A549 (cell line): Measurements from ENCODE around the gene PBX1. TPM values are rescaled to one million over a fixed set of nuclear protein-coding genes. Genes with fewer than 3 reads are reported as not detected.

ENCODE experiments used
- ATAC-seq, 2 experiments: fragments of 200-7000 bp in 1 of 2; fragments of >200 bp in 1 of 2; cut with Nextera tagmentation in 1 of 2; cut with Tn5 transposase in 1 of 2; 3 replicates each; pipeline versions ENCODE4 v1.8.0 to v1.9.1; 2018 to 2020; ENCODE audit warnings: mild to moderate bottlenecking in 1 of 2, moderate library complexity in 1 of 2
- CTCF ChIA-PET: fragments of 300-600 bp; sonication (Branson Sonifier 250); formaldehyde crosslinking; extraction: SDS; loops from one replicate; lab custom pipeline; 2021; ENCODE audit warnings: antibody characterized with exemption, inconsistent platforms; lab: Yijun Ruan, JAX
- POLR2A ChIA-PET: fragments of 350-600 bp; formaldehyde crosslinking; extraction: SDS; loops from one replicate; lab custom pipeline; 2021; ENCODE audit warnings: antibody characterized with exemption, inconsistent platforms; lab: Yijun Ruan, JAX
- DNase-seq, 2 experiments: peaks; one replicate each; pipeline versions ENCODE4 v3.0.0 to v3.0.0-alpha.2; 2011 to 2016; ENCODE audit warnings: low read depth in 1 of 2, low spot score in 1 of 2
- FAIRE-seq: peaks from 2 replicates; lab custom pipeline; 2011; peaks lifted over from hg19 to GRCh38; lab: Jason Lieb, UNC
- H3K27ac ChIP-seq, 2 experiments: fragments of >200 bp; sonication (Bioruptor Twin); formaldehyde crosslinking; 3 replicates each; pipeline ENCODE4 v1.5.1; 2016 to 2017
- H3K4me1 ChIP-seq: fragments of >200 bp; sonication (Bioruptor Twin); formaldehyde crosslinking; 3 replicates; pipeline ENCODE4 v1.6.1; 2016
- H3K4me2 ChIP-seq: fragments of >200 bp; sonication (Bioruptor Twin); formaldehyde crosslinking; 3 replicates; pipeline ENCODE4 v1.6.1; 2016
- H3K4me3 ChIP-seq: fragments of >200 bp; sonication (Bioruptor Twin); formaldehyde crosslinking; 3 replicates; pipeline ENCODE4 v1.5.1; 2016
- H3K9me3 ChIP-seq: fragments of >200 bp; sonication (Bioruptor Twin); formaldehyde crosslinking; 3 replicates; pipeline ENCODE4 v1.6.1; 2016
- ATOH8 ChIP-seq: fragments of 250-450 bp; sonication (Bioruptor Pico); IDR thresholded peaks from 2 replicates; pipeline ENCODE4 v1.5.0; 2020; ENCODE audit warnings: low read depth, mild to moderate bottlenecking, moderate library complexity
- CBX2 ChIP-seq: fragments of 200-600 bp; sonication (generic); IDR thresholded peaks from 2 replicates; pipeline ENCODE4 v1.6.1; 2016; ENCODE audit warnings: low read depth, mild to moderate bottlenecking, borderline replicate concordance
- CBX8 ChIP-seq: fragments of 200-600 bp; sonication (generic); IDR thresholded peaks from 2 replicates; pipeline ENCODE4 v1.6.1; 2016
- CEBPB ChIP-seq, 2 experiments: fragments of >200 bp in 1 of 2; sonication (Bioruptor Twin) in 1 of 2; formaldehyde crosslinking in 1 of 2; IDR thresholded peaks; 2 replicates each; pipeline ENCODE4 v1.6.1; 2012 to 2016
- CHD4 ChIP-seq: fragments of 200-600 bp; sonication (generic); IDR thresholded peaks from 2 replicates; pipeline ENCODE4 v1.6.1; 2016; ENCODE audit warnings: antibody characterized with exemption, mild to moderate bottlenecking, borderline replicate concordance
- EHMT2 ChIP-seq: fragments of 200-600 bp; sonication (generic); IDR thresholded peaks from 2 replicates; pipeline ENCODE4 v1.6.1; 2016; ENCODE audit warnings: antibody characterized with exemption, low read depth, mild to moderate bottlenecking, moderate library complexity
- ELK1 ChIP-seq: fragments of 150-350 bp; IDR thresholded peaks from 2 replicates; pipeline ENCODE4 v1.6.1; 2014; ENCODE audit warnings: low read depth, mild to moderate bottlenecking, low read length
- EP300 ChIP-seq, 2 experiments: fragments of >200 bp; sonication (Bioruptor Twin); formaldehyde crosslinking; IDR thresholded peaks; 2 replicates in 1 of 2; 3 replicates in 1 of 2; pipeline ENCODE4 v1.6.1; 2016 to 2017
- ESRRA ChIP-seq: fragments of 150-350 bp; IDR thresholded peaks from 2 replicates; pipeline ENCODE4 v1.6.1; 2014; ENCODE audit warnings: mild to moderate bottlenecking, low read length, borderline replicate concordance
- FOSB ChIP-seq: fragments of 250-450 bp; sonication (Bioruptor Pico); IDR thresholded peaks from 2 replicates; pipeline ENCODE4 v1.5.0; 2020; ENCODE audit warnings: mild to moderate bottlenecking, moderate library complexity
- FOSL2 ChIP-seq, 2 experiments: fragments of 450-650 bp in 1 of 2; fragments of >200 bp in 1 of 2; sonication (Bioruptor Twin) in 1 of 2; formaldehyde crosslinking; IDR thresholded peaks; 2 replicates each; pipeline versions ENCODE4 v1.5.0 to v1.6.1; 2016 to 2020; ENCODE audit warnings: mild to moderate bottlenecking in 1 of 2, moderate library complexity in 1 of 2
- FOXS1 ChIP-seq: fragments of 250-450 bp; sonication (Bioruptor Pico); IDR thresholded peaks from 2 replicates; pipeline ENCODE4 v1.5.0; 2020; ENCODE audit warnings: mild to moderate bottlenecking, moderate library complexity
- HOXA7 ChIP-seq: fragments of 250-450 bp; sonication (Bioruptor Pico); IDR thresholded peaks from 2 replicates; pipeline ENCODE4 v1.5.0; 2020; ENCODE audit warnings: mild to moderate bottlenecking, moderate library complexity
- HOXB13 ChIP-seq: fragments of 250-450 bp; sonication (Bioruptor Pico); IDR thresholded peaks from 2 replicates; pipeline ENCODE4 v1.5.0; 2020; ENCODE audit warnings: low read depth, mild to moderate bottlenecking, moderate library complexity
- HOXB5 ChIP-seq: fragments of 250-450 bp; sonication (Bioruptor Pico); IDR thresholded peaks from 2 replicates; pipeline ENCODE4 v1.5.0; 2020; ENCODE audit warnings: mild to moderate bottlenecking, moderate library complexity
- KDM5A ChIP-seq: fragments of 200-600 bp; sonication (generic); IDR thresholded peaks from 2 replicates; pipeline ENCODE4 v1.6.1; 2016; ENCODE audit warnings: antibody characterized with exemption, mild to moderate bottlenecking
- MAFK ChIP-seq: fragments of 450-650 bp; IDR thresholded peaks from 2 replicates; pipeline ENCODE4 v1.6.1; 2014; ENCODE audit not compliant: partially characterized antibody
- MAX ChIP-seq: IDR thresholded peaks from 2 replicates; pipeline ENCODE4 v1.6.1; 2012
- POLR2AphosphoS2 ChIP-seq: conservative IDR thresholded peaks from 2 replicates; pipeline ENCODE4 v1.6.1; 2012; ENCODE audit warnings: low read length, improper control_type of control experiment, inconsistent platforms
- RAD21 ChIP-seq, 2 experiments: fragments of >200 bp in 1 of 2; sonication (Bioruptor Twin) in 1 of 2; formaldehyde crosslinking in 1 of 2; IDR thresholded peaks in 1 of 2; conservative IDR thresholded peaks in 1 of 2; 2 replicates in 1 of 2; 3 replicates in 1 of 2; pipeline ENCODE4 v1.6.1; 2012 to 2018; ENCODE audit warnings: inconsistent platforms in 1 of 2
- RARB ChIP-seq: fragments of 250-450 bp; sonication (Bioruptor Pico); IDR thresholded peaks from 2 replicates; pipeline ENCODE4 v1.8.0; 2021; ENCODE audit warnings: mild to moderate bottlenecking, moderate library complexity
- REST ChIP-seq: fragments of 200-600 bp; sonication (generic); IDR thresholded peaks from 2 replicates; pipeline ENCODE4 v1.6.1; 2016; ENCODE audit warnings: antibody characterized with exemption, mild to moderate bottlenecking, moderate library complexity
- RFX5 ChIP-seq: fragments of 450-650 bp; IDR thresholded peaks from 2 replicates; pipeline ENCODE4 v1.7.1; 2014; ENCODE audit warnings: antibody characterized with exemption, mild to moderate bottlenecking, moderate library complexity
- SREBF2 ChIP-seq: fragments of 450-650 bp; IDR thresholded peaks from 2 replicates; pipeline ENCODE4 v1.6.1; 2014; ENCODE audit warnings: mild to moderate bottlenecking, moderate library complexity
- TFCP2L1 ChIP-seq: fragments of 250-450 bp; sonication (Bioruptor Pico); IDR thresholded peaks from 2 replicates; pipeline ENCODE4 v1.5.0; 2021; ENCODE audit warnings: mild to moderate bottlenecking
- TP53 ChIP-seq: fragments of 250-450 bp; sonication (Bioruptor Pico); IDR thresholded peaks from 2 replicates; pipeline ENCODE4 v1.5.0; 2021; ENCODE audit warnings: mild to moderate bottlenecking, moderate library complexity
- ZC3H11A ChIP-seq: fragments of 450-650 bp; IDR thresholded peaks from 2 replicates; pipeline ENCODE4 v1.6.1; 2014; ENCODE audit warnings: antibody characterized with exemption, mild to moderate bottlenecking
- ZNF302 ChIP-seq: fragments of 250-450 bp; sonication (Bioruptor Pico); IDR thresholded peaks from 2 replicates; pipeline ENCODE4 v1.9.0; 2021; ENCODE audit warnings: inconsistent platforms, mild to moderate bottlenecking, moderate library complexity
- WGBS: methylation state at CpG from one replicate; pipeline ENCODE4 v1.1.6; 2017; ENCODE audit errors: missing lambda C conversion rate; 5-methylcytosine and 5-hydroxymethylcytosine counted together
- polyA minus RNA-seq: library from RNA; depleted of rRNA, polyadenylated mRNA; stranded (reverse); fragments of >200 nt; gene quantifications from 2 replicates; pipeline ENCODE4 v1.2.3, GENCODE V29; 2011; rRNA and poly(A)+ RNA removed
- polyA plus RNA-seq, 4 experiments: library from polyadenylated mRNA; depleted of rRNA in 3 of 4; stranded (reverse); fragments of >200 nt; fragmentation: RNase III in 1 of 4; extraction: RNeasy Plus Mini Kit Qiagen cat#74134 plus additional on column Dnase treatment in 1 of 4; gene quantifications; 2 replicates in 3 of 4; 3 replicates in 1 of 4; pipeline ENCODE4 v1.2.3, GENCODE V29; 2011 to 2017
- TF ChIP-seq, protein P1 (sequence below): fragments of 250-450 bp; sonication (Bioruptor Pico); IDR thresholded peaks from 2 replicates; pipeline ENCODE4 v1.5.0; 2021; ENCODE audit warnings: mild to moderate bottlenecking, moderate library complexity, borderline replicate concordance
- TF ChIP-seq, protein P2 (sequence below): IDR thresholded peaks from 2 replicates; pipeline ENCODE4 v1.6.1; 2012; ENCODE audit warnings: low read depth, borderline replicate concordance

Gene PBX1
- polyA plus RNA-seq (2011; rRNA removed), result 61.5 and 62.8 TPM in 2 replicates
- polyA plus RNA-seq (2012; cell fraction: cytosol; rRNA removed), result 32.7 and 37.4 TPM in 2 replicates
- polyA plus RNA-seq (2012; cell fraction: nucleus; rRNA removed), result 28.1 and 30.0 TPM in 2 replicates
- 46.5 to 53.4 TPM (median 47.8 TPM) in 3 replicates for polyA plus RNA-seq (2017; fragmentation: RNase III; extraction: RNeasy Plus Mini Kit Qiagen cat#74134 plus additional on column Dnase treatment)
- 101 and 102 TPM in 2 replicates for polyA minus RNA-seq

- CTCF ChIA-PET, result interaction anchor here (0.5 to 1.2 kb wide), 3 partner anchors 60 to 228 kb away, joined by 4 to 5 read pairs (median 5); no protein-coding TSS in a partner anchor
- ATAC-seq, result peak; percentile 98 to 99
- peak; percentile 94 for FAIRE-seq
- no peak for TF ChIP-seq FOSB
- TF ChIP-seq CHD4, result no peak
- TF ChIP-seq RARB (CRISPR knock-in tag), result no peak
- TF ChIP-seq RFX5, result no peak
- TF ChIP-seq FOXS1 (CRISPR knock-in tag), result no peak
- TF ChIP-seq REST, result no peak
- TF ChIP-seq MAX, result no peak
- TF ChIP-seq TFCP2L1, result no peak
- peak in 1 of 2 experiments; percentile 48; a peak in 2 of 5 replicates for TF ChIP-seq EP300 (IDR thresholded peaks at IDR 0.05)
- TF ChIP-seq HOXB5 (CRISPR knock-in tag), result no peak
- TF ChIP-seq ZNF302 (CRISPR knock-in tag), result no peak
- TF ChIP-seq ELK1, result no peak
- TF ChIP-seq SREBF2, result no peak
- no peak for TF ChIP-seq CBX2
- no peak for TF ChIP-seq HOXB13 (CRISPR knock-in tag)
- TF ChIP-seq POLR2AphosphoS2, result no peak
- no peak for TF ChIP-seq HOXA7 (CRISPR knock-in tag)
- TF ChIP-seq ZC3H11A, result no peak
- no peak for TF ChIP-seq KDM5A
- peak in 1 of 2 experiments; percentile 43; a peak in 2 of 4 replicates for TF ChIP-seq CEBPB (IDR thresholded peaks at IDR 0.05)
- TF ChIP-seq, protein P1, sequence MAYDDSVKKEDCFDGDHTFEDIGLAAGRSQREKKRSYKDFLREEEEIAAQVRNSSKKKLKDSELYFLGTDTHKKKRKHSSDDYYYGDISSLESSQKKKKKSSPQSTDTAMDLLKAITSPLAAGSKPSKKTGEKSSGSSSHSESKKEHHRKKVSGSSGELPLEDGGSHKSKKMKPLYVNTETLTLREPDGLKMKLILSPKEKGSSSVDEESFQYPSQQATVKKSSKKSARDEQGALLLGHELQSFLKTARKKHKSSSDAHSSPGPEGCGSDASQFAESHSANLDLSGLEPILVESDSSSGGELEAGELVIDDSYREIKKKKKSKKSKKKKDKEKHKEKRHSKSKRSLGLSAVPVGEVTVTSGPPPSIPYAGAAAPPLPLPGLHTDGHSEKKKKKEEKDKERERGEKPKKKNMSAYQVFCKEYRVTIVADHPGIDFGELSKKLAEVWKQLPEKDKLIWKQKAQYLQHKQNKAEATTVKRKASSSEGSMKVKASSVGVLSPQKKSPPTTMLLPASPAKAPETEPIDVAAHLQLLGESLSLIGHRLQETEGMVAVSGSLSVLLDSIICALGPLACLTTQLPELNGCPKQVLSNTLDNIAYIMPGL (CRISPR knock-in tag), result no peak
- peak; percentile 76 for TF ChIP-seq MAFK
- TF ChIP-seq, protein P2, sequence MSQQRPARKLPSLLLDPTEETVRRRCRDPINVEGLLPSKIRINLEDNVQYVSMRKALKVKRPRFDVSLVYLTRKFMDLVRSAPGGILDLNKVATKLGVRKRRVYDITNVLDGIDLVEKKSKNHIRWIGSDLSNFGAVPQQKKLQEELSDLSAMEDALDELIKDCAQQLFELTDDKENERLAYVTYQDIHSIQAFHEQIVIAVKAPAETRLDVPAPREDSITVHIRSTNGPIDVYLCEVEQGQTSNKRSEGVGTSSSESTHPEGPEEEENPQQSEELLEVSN, result no peak
- TF ChIP-seq ATOH8 (CRISPR knock-in tag), result no peak
- TF ChIP-seq EHMT2, result no peak
- no peak for TF ChIP-seq CBX8
- no peak for TF ChIP-seq FOSL2 (IDR thresholded peaks at IDR 0.05)
- TF ChIP-seq FOSL2 (CRISPR knock-in tag; IDR thresholded peaks at IDR 0.05), result no peak
- no peak for TF ChIP-seq RAD21 (conservative IDR thresholded peaks at IDR 0.05 in 1 of 2, IDR thresholded peaks at IDR 0.05 in 1 of 2)
- no peak for TF ChIP-seq ESRRA
- no peak for TF ChIP-seq TP53 (CRISPR knock-in tag)
These were observed at the start of gene PBX1 for GRCh38 chr1:164558461-164559341. PBX1 (plus strand) TSS chr1:164559184.

More at GRCh38 chr1:164558461-164559341, at the start of gene PBX1:
- Histone ChIP-seq H3K27ac (peak within 1 kb of the TSS; percentile 81 to 91), H3K4me3 (peak within 1 kb of the TSS; percentile 59), H3K9me3 (no peaks in the 10 kb centered on the region), H3K4me1 (peaks cover 12% of the 10 kb centered on the region), H3K4me2 (peak within 1 kb of the TSS; percentile 90)
- POLR2A ChIA-PET, result interaction anchor here (0.7 to 1.5 kb wide), 10 partner anchors 9 to 720 kb away, joined by 3 to 10 read pairs (median 4); no protein-coding TSS in a partner anchor
- DNase-seq, result peak; percentile 93 to 97
- under 1% methylated on average over 21 of the region's 28 CpGs for WGBS
